NCI-H187 treated with DMSO at 0.1 percent for 48 hours (cell line): Measurements from ENCODE around the gene TWF2.

Experiments used
- DNase-seq: peaks from one replicate; lab custom pipeline; 2025; lab: John Stamatoyannopoulos, UW

The TWF2 gene

DNA sequence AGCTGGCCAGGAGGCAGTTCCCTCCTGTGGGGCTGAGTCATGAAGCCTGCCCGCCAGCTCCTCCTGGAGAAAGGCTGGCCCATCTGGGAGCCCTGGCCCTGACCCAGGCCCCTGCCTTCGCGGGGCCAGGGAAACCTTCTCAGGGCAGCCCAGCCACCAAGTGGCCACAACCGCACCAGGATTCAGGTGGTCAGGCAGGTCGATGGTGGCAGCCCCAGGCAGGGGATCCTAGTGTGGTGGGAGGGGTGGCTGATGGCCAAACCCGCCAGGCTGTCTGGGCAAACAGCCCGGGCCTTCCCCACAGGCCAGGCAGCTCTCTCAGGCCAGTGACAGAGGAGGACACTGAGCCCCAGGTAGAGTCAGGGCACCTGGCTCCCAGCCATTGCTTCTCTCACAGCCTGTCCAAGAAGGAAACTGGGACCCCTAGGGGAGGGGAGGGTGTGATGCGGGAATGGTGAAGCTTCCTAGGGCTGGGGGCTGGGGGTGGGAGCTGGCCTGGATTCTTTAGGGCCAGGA lies 1.2 kb downstream of the TWF2 start:
- DNase-seq: no peak

DNA sequence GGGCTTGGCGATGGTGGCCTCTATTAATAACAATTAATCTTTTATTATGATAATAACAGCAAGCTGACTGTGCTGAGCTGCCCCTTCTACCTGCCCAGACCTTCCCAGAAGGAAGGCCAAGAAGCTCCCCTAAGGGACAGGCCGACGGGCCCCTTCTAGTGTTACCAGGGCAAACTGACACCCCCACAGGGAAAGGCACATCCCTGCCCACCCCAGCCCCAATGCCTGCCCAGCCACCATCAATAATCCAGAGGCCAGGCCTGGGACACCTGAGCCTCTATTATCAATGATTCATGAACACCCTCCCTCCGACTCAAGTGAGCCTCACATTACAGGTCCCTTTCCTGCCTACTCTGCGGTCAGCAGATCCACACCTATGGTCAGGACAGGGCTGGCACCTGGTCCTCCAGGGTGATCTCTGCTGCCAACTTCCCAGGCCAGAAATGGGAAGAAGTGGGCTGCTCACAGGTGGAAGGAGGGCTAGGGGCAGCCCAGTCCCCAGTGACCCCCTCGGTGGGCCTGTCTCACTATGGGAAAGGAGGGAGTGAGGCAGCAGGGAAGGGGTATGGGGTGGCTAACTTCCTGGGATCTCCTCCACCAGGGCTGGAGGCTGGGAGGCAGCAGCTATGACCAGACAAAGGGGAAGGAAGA lies 1.8 kb downstream of the TWF2 start:
- DNase-seq: no peak

DNA sequence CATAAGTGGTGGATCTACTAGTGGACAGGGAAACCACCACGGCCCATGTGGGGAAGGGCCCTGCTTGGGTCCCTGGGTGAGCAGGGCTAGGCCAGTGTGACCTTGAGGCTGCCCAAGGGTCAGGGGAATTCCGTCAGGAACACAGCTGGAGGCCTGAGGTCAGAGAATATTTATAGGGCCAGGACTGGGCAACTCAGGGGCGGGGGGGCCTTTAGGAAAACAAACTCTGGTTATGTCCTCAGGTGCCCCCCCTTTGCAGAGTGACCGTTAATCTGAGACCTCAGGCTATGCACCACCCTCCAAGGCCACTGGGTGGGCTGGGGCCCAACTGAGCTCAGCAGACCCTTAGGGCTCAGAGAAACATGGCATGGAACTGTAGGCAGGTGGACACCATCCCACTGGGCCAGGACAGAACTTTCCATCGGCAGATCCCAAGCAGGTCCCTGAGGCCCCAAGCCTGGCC lies 2.5 kb downstream of the TWF2 start:
- DNase-seq: no peak

DNA sequence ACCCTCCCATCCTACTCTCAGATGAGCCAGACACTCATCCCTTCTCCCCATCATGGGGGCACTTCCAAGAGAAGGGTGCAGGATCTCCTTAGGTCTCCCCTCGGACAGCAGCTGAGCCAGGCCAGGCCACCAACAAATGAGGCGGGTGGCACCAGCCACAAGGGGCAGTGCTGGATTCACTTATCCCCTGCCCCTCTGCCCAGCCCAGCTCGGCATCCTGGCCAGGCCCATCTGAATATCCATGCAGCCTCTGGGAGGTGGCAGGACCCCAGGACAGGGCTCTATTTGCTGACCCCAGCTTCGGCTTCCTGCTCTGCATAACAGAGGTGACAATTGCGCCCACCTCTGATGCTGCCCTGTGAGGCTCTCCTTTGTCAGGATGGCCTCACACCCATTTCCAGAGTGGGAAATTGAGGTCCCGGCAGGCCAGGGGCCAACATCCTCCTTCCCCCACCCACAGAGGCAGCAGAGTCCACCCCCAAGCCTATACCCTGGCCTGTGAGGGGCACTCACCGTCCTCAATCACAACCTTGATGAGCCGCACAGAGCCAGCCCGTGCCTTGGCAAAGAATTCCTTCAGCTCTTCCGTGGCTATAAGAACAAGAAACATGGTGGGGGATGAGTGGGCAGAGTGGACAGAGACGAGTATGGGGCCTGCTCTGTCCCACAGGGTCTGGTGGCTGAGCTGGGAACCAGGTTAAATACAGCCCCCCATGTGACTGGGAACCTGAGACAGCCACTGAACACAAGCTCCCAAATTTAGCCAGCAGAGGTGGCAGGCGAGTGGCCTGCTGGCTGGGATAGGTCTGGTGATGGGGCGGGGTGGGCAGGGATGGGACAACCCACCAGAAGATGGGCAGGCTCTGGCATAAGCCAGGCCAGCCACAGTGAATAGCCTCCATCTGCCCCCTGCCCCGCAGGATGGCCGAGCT lies 4.2 kb downstream of the TWF2 start:
- DNase-seq: no peak

DNA sequence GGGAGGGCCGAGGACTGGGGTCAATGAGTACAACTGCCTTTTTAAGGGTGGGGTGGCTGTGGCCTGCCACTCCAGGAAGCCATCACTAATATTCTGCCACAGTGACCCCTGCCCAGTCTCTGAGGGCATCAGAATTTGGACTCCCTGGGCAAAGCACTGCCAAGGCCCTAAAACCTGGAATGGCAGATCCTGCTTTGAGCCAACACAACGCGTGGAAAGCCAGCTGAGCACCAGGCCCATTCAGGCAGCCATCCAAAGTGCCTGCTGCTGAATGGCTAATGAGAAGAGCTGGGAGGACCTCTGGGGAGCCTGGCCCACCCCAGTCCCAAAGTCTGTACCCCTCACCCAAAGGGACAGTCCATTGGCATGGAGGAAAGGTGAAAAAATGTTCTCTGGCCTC lies 5.0 kb downstream of the TWF2 start:
- no peak for DNase-seq

DNA sequence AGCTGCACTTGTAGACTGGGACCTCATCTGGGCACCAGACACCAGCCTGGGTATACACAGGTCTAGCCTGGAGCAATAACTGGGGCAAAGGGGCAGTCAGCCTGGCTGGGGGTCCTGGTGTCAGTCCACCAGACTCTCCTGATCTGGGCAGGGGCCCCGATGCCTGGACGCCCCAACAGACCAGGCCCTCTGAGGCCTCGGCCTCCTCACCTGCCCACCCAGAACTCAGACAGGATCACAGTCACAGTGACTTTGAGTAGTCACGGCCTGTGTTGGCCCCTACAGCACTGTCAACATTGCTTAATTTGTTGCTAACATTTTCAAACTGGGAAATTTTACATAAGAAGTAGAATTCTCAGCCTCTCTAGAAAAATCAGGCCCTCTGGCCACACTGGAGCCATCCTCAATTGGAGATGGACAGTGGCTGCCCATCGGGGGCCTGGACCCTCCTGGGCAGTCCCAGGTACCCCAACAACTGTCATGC lies 5.8 kb downstream of the TWF2 start:
- DNase-seq: no peak

DNA sequence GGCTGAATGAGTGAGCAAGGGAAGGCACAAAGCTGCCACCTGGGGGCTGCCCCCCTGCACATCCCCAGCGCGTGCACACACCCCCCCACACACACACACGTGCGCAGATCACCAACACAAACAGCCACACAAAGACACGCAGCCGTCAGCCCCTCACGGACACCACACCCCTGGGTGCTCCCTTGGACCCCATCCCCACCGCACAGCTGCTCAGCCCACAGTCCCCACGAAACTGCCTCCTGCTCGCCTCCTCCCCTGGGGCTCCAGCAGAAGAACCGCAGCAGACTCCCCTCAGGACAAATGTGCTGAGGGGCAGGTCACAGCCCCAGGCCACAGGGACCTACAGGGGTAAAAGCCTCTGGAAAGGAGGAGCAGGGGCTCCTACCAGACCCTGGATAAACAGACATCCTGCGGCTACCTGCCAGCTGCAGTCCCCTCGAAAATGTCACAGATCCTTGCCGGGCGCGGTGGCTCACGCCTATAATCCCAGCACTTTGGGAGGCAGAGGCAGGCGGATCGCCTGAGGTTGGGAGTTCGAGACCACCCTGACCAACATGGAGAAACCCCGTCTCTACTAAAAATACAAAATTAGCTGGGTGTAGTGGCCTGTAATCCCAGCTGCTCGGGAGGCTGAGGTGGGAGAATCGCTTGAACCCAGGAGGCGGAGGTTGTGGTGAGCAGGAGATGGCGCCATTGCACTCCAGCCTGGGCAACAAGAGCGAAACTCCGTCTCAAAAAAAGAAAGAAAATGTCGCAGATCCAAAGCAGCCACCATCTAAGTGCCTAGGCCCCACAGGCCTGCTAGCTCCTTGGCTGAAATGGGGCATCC lies 6.5 kb downstream of the TWF2 start:
- no peak for DNase-seq

DNA sequence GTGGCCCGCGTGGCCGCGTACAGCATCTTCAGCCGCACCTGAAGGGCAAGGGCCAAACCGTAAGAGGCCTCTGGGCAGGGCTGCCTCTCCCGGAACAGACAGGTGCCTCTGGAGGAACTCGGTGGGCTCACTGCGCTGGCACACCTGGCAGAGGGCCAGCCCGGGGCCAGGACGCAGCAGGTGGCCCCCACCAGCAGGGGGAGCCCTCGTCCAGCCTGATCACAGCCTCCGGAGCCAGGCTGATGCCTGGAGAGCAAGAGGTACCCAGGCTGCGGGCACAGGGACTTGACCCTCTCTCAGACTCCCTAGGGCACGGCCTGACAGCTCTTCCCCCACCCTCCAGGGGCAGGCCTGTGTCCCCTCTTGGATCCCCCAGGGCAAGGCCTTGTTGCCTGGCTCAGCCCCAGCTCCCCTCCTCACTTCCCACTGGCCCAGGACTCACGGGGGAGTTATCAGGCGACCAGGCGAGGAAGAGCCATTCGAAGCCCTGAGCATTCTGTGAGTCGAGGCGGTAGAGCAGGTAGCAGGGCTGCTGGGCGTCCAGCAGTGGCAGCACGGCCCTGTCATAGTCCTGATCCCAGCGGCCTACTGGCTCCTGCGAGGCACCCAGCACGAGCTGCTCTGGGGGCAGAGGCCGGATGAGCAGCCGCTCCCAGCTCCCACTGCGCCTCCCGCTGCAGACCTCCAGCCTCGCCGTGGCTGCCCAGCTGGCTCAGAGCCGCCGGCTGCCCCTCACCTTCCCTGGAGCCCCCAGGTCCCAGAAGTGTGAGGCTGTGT lies 7.3 kb downstream of the TWF2 start:
- DNase-seq: no peak

DNA sequence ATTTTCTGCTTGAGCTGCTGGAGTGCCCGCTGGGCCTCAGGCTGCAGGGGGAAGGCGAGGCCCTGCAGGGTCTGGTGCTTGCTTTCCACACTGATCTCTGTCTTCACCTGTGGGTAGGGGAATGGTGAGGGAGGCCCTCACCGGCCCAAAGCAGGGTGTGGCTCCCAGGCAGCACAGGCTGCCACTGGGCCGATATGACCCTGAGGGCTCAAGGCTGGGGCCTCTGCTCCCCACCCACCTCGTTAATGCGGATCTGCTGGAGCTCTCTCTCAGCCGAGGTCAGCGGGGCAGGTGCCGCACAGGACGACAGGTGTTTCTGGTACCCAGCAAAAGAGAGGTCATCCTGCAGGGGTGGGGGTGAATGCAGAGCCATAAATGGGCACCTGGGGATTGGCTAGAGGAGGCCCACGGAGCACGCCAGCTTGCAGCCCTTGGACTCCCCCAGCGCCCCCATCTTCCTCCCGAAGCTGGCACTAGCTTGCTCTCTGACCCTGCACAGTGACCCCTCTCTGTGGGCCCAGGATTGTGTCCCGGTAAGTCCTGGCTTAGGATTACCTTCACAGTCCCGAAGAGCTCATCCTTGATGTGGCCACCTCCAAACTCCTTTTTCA lies 8.0 kb downstream of the TWF2 start:
- no peak for DNase-seq

DNA sequence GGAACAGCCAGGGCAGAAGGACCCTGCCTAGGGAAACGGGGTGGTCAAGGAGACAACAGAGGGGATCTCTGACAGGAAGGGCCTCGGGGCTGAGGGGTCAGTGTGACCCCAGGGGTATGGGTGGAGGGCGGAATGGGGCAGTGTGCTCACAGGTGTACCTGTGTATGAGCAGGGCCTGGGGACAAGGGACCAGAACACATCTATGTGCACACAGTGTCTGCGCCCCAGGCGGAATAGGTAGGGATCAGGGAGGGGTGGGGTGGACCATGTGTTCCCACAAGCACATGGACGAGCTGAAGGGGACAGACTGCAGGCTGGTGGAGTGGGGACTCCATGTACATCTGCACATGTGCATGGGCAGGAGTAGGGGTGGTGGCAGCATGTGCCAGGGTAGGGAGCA lies 8.5 kb downstream of the TWF2 start:
- no peak for DNase-seq

DNA sequence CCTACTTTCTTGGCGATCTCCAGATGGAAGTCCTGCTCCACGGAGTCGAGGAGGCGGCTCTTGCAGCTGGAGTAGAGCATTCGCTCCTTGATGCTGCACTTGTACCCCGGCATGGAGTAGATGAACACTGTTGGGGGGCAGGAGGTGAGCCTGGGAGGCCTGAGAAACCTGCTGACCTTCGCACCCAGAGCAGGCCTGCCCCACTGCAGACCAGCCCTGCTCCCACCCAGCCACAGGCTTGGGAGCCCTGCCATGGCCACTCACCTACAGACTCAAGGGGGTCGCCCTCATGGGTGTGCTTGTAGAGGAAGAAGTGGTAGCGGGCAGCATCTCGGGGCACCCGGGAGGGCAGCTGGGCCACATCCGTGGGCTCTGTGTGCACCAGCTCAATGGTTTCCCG lies 9.3 kb downstream of the TWF2 start:
- DNase-seq: no peak

DNA sequence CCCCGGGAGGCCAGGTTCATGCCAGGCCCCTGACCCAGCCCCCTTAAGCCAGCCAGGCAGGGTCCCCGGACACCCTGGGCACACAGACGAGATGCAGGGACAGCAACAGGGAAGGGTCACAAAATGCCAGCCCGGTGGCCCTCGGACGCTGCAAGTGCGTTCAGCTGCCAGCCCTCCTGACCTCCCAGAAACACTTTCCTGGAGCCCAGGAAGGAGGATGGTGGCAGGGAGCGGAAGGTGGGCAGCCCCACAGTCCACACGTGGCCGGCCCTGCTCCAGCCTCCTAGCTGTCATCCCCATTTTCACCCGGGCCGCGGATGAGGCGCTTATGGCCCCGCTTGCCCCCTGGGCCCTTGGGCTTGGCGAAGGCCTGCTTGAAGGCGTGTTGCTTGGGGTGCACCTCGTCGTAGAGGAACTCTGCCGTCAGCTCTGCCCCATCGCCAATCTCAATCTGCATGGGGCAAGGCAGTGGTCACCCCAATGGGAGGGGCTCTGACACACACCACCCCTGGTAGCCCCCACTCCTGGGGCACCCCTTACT lies 10.1 kb downstream of the TWF2 start:
- no peak for DNase-seq

DNA sequence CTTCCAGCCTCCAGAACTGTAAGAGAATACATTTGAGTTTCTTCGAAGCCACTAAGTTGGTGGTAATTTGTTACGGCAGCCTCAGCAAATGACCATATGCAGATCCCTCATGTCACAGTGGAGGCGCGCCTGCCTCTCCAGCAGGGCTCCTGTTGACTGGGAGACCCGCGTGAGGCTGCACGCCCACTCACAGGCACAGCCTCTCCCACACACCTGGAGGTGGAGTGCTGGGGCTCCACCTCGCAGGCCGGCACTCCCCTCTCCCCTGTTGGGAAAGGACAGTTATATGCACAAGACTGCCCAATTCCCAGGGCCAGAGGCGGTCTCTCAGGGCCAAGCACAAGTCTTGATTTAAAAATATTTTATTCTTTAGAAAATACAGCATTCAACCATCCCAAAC lies 10.7 kb downstream of the TWF2 start:
- no peak for DNase-seq

DNA sequence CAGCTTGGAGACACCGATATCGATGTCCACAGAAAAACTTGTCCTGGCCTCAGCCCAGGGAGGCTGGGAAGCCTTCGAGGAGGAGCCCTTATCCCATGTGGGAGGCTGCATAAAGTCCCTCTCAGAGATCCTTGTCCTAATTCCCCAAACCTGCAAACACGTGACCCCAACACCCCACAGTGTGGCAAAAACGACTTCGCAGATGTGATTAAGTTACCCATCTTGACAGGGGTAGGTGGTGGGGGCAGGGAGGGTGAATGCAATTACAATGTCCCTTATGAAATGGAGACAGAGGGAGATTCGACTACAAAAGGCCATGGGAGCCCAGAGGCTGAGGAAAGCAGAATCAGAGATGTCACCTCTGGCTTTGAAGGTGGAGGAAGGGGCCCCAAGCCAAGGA lies 11.2 kb downstream of the TWF2 start:
- no peak for DNase-seq

DNA sequence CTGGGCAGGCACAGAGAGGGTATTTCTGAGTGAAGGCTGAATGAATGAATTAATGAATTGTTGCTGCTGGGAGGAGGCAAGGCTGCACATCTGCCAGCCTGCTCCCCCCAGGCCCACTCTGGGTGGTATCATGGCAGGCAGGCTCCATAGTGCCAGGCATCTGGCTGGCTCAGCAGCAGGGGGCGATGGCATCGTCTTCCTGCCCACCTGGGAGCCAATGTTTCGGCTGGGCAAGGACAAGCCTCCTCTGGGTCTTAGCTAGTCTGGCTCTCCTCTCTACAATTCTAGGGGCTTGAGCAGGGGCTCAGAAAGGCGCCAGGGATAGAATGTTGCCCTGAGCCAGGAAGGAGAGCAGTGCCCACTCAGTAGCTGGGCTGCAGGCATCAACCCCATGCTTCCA lies 11.8 kb downstream of the TWF2 start:
- DNase-seq: no peak

DNA sequence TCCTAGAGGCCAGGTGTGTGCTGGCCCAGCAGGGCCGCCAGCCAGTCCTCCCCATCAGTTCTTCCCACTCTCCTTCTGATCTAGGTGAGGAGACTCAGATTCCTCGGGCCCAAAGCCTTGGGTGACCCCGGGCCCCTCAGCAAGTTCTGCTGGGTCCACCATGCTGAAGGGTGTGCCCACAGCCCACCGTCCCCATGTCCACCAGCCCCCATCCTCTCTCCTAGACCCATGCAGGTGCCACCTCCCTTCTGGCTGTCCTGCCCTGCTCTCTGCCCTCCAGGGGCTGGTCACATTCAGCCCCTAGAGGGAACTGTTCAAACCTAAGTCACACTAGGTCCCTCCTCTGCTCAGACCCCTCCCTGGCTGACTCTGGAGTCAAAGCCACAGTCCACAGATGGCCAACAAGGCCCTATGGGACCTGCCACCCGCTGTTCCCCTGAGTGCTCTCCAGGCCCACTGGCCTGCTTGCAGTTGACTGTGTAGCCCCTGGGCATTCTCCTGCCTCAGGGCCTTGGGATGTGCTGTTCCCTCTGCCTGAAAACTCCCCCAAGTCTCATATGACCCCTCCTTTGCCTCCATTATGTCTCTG lies 12.6 kb downstream of the TWF2 start:
- no peak for DNase-seq

DNA sequence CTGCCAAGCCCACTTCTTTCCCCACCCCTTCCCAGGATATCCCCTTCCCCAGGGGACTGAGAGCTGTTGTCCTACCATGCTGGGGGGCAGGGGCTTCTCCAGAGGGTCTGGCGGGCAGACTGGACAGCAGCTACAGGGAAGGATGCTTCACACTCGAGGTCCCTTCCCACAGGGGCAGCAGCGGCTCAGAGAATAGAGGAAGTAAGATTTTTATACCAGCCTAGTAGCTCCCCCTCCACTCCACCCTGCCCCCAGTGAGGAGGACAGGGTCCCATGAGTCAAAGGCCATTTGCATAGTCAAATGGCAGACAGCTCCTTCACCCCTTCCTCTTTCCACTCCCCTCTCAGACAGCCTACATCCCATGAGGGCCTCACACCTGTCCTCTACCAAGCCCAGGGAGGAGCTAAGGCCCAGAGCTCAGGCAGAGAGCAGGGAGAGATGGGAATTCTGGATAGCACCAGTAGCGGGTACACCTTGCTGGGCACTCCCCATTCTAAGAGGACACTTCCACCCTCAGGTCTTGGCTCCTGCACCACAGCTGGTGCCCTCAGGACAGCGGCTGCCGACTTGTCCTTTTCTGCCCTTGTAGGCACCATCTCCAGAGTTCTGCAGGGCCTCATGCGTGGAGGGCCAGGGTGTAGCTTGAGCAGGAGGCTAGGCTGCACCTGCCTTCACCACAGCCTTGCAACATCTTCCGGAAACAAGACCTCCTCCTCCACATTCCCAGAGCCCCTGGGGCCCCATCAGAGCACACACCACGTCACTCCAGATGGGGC lies 13.3 kb downstream of the TWF2 start, which contains the start of gene TLR9:
TLR9 (minus strand) TSS at position 194 of the 777 bp plus-strand sequence; CDS start at position 78, 116 bp downstream.
- DNase-seq: no peak

DNA sequence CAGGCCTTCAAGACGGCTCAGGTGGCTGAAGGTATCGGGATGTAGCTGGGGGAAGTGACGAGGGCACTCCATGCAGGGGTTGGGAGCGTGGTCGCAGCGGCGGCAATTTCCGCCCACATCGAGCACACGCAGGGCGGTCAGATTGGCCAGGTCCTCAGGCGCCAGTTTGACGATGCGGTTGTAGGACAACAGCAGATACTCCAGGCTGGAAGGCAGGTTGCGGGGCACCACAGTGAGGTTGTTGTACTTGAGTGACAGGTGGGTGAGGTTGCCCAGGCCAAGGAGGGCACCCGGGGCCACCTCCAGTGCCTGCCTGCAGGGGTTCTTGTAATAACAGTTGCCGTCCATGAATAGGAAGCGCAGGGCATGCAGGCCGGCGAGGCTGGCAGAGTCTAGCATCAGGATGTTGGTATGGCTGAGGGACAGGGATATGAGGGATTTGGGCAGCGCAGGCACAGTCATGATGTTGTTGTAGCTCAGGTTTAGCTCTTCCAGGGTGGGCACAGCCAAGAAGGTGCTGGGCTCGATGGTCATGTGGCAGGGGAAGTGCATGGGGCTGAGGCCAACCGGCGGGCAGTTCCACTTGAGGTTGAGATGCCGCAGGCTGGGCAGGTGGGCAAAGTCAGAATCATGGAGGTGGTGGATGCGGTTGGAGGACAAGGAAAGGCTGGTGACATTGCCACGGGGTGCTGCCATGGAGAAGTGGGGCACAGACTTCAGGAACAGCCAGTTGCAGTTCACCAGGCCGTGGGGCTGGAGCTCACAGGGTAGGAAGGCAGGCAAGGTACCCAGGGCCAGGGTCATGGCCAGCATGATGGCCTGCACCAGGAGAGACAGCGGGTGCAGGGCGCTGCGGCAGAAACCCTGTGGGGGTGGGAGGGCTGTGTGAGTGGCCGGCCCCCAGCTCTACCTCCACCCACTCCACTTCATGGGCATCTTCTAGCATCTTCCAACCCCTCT lies 15.2 kb downstream of the TWF2 start:
- no peak for DNase-seq
